GM12878 (cell line): ENCODE measurements around the gene OSM.

Source experiments
- CTCF ChIP-seq, 3 experiments: IDR thresholded peaks in 2 of 3; conservative IDR thresholded peaks in 1 of 3; 2 replicates each; pipeline ENCODE4 v1.5.1; 2011; ENCODE audit warnings: low read depth in 3 of 3, low read length in 3 of 3, mild to moderate bottlenecking in 3 of 3, control low read depth in 2 of 3, moderate library complexity in 2 of 3, inconsistent platforms in 1 of 3, mixed read lengths in 1 of 3; ENCODE audit not compliant: control insufficient read depth in 2 of 3, insufficient read depth in 1 of 3; ENCODE audit errors: extremely low read depth in 1 of 3
- KDM1A ChIP-seq: fragments of 200-600 bp; sonication (generic); IDR thresholded peaks from 2 replicates; pipeline ENCODE4 v1.6.1; 2016; ENCODE audit warnings: borderline replicate concordance
- POLR2A ChIP-seq: IDR thresholded peaks from 2 replicates; pipeline ENCODE4 v1.6.1; 2011; ENCODE audit warnings: low read depth, mild to moderate bottlenecking, low read length
- TAF1 ChIP-seq: IDR thresholded peaks from 2 replicates; pipeline ENCODE4 v1.6.1; 2011; ENCODE audit warnings: mild to moderate bottlenecking, low read depth, low read length, borderline replicate concordance
- TBL1XR1 ChIP-seq: IDR thresholded peaks from 2 replicates; pipeline ENCODE4 v1.6.1; 2012; ENCODE audit warnings: low read depth, low read length, improper control_type of control experiment

- no peak for TF ChIP-seq CTCF (IDR thresholded peaks at IDR 0.05 in 2 of 3, conservative IDR thresholded peaks at IDR 0.05 in 1 of 3; ENCODE audit: control insufficient read depth in 2 of 3, extremely low read depth in 1 of 3, insufficient read depth in 1 of 3, low read depth in 3 of 3, low read length in 3 of 3)
- no peak for TF ChIP-seq POLR2A
- TF ChIP-seq TBL1XR1 = no peak
- TF ChIP-seq TAF1 = no peak
- no peak for TF ChIP-seq KDM1A
Measured at GRCh38 chr22:30245985-30246813, 20.5 kb downstream of the OSM start, which contains the start of gene LIF.
